ENCODE data around the gene KLHL36. TPM values are rescaled to one million over a fixed set of nuclear protein-coding genes. Genes with fewer than 3 reads are reported as not detected.
"Not testable (repeated sequence)": the region's sequence is repeated elsewhere in the genome, so short reads cannot be mapped to it uniquely, and the experiment has no call there.

Gene KLHL36
- polyA plus RNA-seq, 10 donors = 10.1 to 16.7 (median 13.7) TPM

- no peak for DNase-seq
Observed at GRCh38 chr16:84667600-84668309, 19.4 kb downstream of the KLHL36 start.

- no peak for DNase-seq
Observed at GRCh38 chr16:84670063-84670462, 21.8 kb downstream of the KLHL36 start.

- DNase-seq = peak; percentile 28 to 64 (median 47)
Observed at GRCh38 chr16:84672276-84673202, 24.2 kb downstream of the KLHL36 start.

GRCh38 chr16:84673203-84673535, 24.9 kb downstream of the KLHL36 start:
- DNase-seq = no peak

GRCh38 chr16:84673561-84673960, 25.2 kb downstream of the KLHL36 start:
- no peak for DNase-seq

GRCh38 chr16:84675423-84675822, 27.1 kb downstream of the KLHL36 start:
- no peak for DNase-seq

GRCh38 chr16:84675884-84676283, 27.6 kb downstream of the KLHL36 start:
- DNase-seq = no peak

- DNase-seq = no peak
Observed at GRCh38 chr16:84677017-84677803, 28.9 kb downstream of the KLHL36 start.

- DNase-seq = no peak
Observed at GRCh38 chr16:84677849-84678248, 29.5 kb downstream of the KLHL36 start.

GRCh38 chr16:84678541-84678940, 30.2 kb downstream of the KLHL36 start:
- no peak for DNase-seq

GRCh38 chr16:84680165-84680842, 32.0 kb downstream of the KLHL36 start:
- DNase-seq = no peak

GRCh38 chr16:84680843-84681629, 32.7 kb downstream of the KLHL36 start:
- DNase-seq = no peak

- DNase-seq = no peak
Observed at GRCh38 chr16:84683691-84684591, 35.6 kb downstream of the KLHL36 start.

- DNase-seq = no peak
Observed at GRCh38 chr16:84684592-84684965, 36.3 kb downstream of the KLHL36 start.

GRCh38 chr16:84685210-84685609, 36.9 kb downstream of the KLHL36 start:
- DNase-seq = no peak

GRCh38 chr16:84686707-84687298, 38.5 kb downstream of the KLHL36 start:
- no peak for DNase-seq

GRCh38 chr16:84687715-84688114, 39.4 kb downstream of the KLHL36 start:
- DNase-seq = peak in 1 of 3 donors; percentile 77

- not testable (repeated sequence) for DNase-seq
Observed at GRCh38 chr16:84688163-84688562, 39.9 kb downstream of the KLHL36 start.

- peak in 2 of 3 donors; percentile 31 to 88 for DNase-seq
Observed at GRCh38 chr16:84689111-84689510, 40.8 kb downstream of the KLHL36 start.

All from muscle of back (tissue), 11 donors.